ENCODE results near the gene NUP93. TPM values are rescaled to one million over a fixed set of nuclear protein-coding genes. Genes with fewer than 3 reads are reported as not detected.

The NUP93 gene
- total RNA-seq, 2 donors from 2014 or later = 25.7 to 38.7 TPM

GRCh38 chr16:56700631-56701030, 29.3 kb upstream of the NUP93 start:
- no peaks in the 10 kb centered on the region for H3K36me3 ChIP-seq
- DNase-seq (ENCODE audit: low spot score) = no peak
- no peaks in the 10 kb centered on the region for H3K4me1 ChIP-seq (ENCODE audit: control insufficient read depth in 1 of 2, low read depth in 2 of 2)
- TF ChIP-seq CTCF (IDR thresholded peaks at IDR 0.05) = no peak
- H3K4me3 ChIP-seq = no peak overlapping the region
- peaks cover 5% of the 10 kb centered on the region for H3K9me3 ChIP-seq
- no peaks in the 10 kb centered on the region for H3K27me3 ChIP-seq (replicated peaks; ENCODE audit: insufficient read depth)
- no peak for ATAC-seq (ENCODE audit: insufficient number of reproducible peaks, low FRiP score, low read depth)
- no peak overlapping the region for H3K27ac ChIP-seq

- no peak for ATAC-seq (ENCODE audit: insufficient number of reproducible peaks, low FRiP score, low read depth)
- peaks cover 5% of the 10 kb centered on the region for H3K9me3 ChIP-seq
- DNase-seq (ENCODE audit: low spot score) = no peak
Observed at GRCh38 chr16:56701534-56701933, 28.4 kb upstream of the NUP93 start.

GRCh38 chr16:56702836-56703235, 27.1 kb upstream of the NUP93 start:
- DNase-seq (ENCODE audit: low spot score) (no peak), ATAC-seq (ENCODE audit: insufficient number of reproducible peaks, low FRiP score, low read depth) (no peak)
- H3K9me3 ChIP-seq = no peaks in the 10 kb centered on the region
- H3K27me3 ChIP-seq (replicated peaks; ENCODE audit: insufficient read depth) = no peaks in the 10 kb centered on the region
- H3K4me1 ChIP-seq (ENCODE audit: control insufficient read depth in 1 of 2, low read depth in 2 of 2) = no peaks in the 10 kb centered on the region
- no peak overlapping the region for H3K4me3 ChIP-seq
- TF ChIP-seq CTCF (IDR thresholded peaks at IDR 0.05) = no peak
- H3K36me3 ChIP-seq = no peaks in the 10 kb centered on the region
- no peak overlapping the region for H3K27ac ChIP-seq

More at GRCh38 chr16:56701534-56701933, 28.4 kb upstream of the NUP93 start:
- Histone ChIP-seq H3K4me3 (no peak overlapping the region), H3K36me3 (no peaks in the 10 kb centered on the region), H3K4me1 (ENCODE audit: control insufficient read depth in 1 of 2, low read depth in 2 of 2) (no peaks in the 10 kb centered on the region), H3K27me3 (replicated peaks; ENCODE audit: insufficient read depth) (no peaks in the 10 kb centered on the region), H3K27ac (no peak overlapping the region)
- TF ChIP-seq CTCF (IDR thresholded peaks at IDR 0.05) = no peak

GRCh38 chr16:56708525-56709442, 21.1 kb upstream of the NUP93 start:
- Histone ChIP-seq H3K4me3 (no peak overlapping the region), H3K27ac (no peak overlapping the region), H3K27me3 (replicated peaks; ENCODE audit: insufficient read depth) (no peaks in the 10 kb centered on the region), H3K36me3 (no peaks in the 10 kb centered on the region), H3K9me3 (no peaks in the 10 kb centered on the region), H3K4me1 (ENCODE audit: control insufficient read depth in 1 of 2, low read depth in 2 of 2) (no peaks in the 10 kb centered on the region)
- ATAC-seq (ENCODE audit: insufficient number of reproducible peaks, low FRiP score, low read depth) = no peak
- no peak for TF ChIP-seq CTCF (IDR thresholded peaks at IDR 0.05)
- no peak for DNase-seq (ENCODE audit: low spot score)

- H3K27ac ChIP-seq = no peak overlapping the region
- TF ChIP-seq CTCF (IDR thresholded peaks at IDR 0.05) = no peak
- no peaks in the 10 kb centered on the region for H3K4me1 ChIP-seq (ENCODE audit: control insufficient read depth in 1 of 2, low read depth in 2 of 2)
- no peaks in the 10 kb centered on the region for H3K36me3 ChIP-seq
- DNase-seq (ENCODE audit: low spot score) (no peak), ATAC-seq (ENCODE audit: insufficient number of reproducible peaks, low FRiP score, low read depth) (no peak)
- H3K4me3 ChIP-seq = no peak overlapping the region
- H3K27me3 ChIP-seq (replicated peaks; ENCODE audit: insufficient read depth) = no peaks in the 10 kb centered on the region
- H3K9me3 ChIP-seq = no peaks in the 10 kb centered on the region
Observed at GRCh38 chr16:56709443-56710040, 20.4 kb upstream of the NUP93 start.
